ENCODE data around the gene TET1.

DNA sequence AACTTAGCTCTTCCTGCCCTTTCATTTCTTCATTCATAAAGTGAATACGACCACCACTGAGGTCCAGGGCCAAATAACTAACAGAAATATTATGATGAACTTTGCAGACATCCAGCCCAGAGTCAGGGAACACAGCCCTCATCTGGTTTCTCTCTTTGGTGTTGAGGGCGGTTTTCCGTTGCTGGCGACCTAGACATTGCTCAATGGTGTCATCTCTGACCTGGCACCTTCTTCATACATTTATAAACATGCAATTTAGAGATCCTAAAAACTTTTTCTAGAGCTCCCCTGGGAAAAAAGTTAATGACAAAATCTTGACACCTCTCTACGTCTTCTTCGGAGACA, 324 bp upstream of the TET1 start:
- TF ChIP-seq CTCF (IDR thresholded peaks at IDR 0.05; ENCODE audit: low read depth, low read length, missing input control) = no peak
- TF ChIP-seq TAF1 (conservative IDR thresholded peaks at IDR 0.05) = no peak
